Stimulated activated CD8-positive, alpha-beta memory T cell treated with anti-CD3 and anti-CD28 coated beads, Interleukin-4, amount 100 ng/mL, for 24 hours (primary cell): ENCODE data around the gene ARSK.

Experiments used
- DNase-seq: peaks from one replicate; pipeline ENCODE4 v3.0.0-alpha.2; 2020; ENCODE audit warnings: low read depth

The ARSK gene

DNA sequence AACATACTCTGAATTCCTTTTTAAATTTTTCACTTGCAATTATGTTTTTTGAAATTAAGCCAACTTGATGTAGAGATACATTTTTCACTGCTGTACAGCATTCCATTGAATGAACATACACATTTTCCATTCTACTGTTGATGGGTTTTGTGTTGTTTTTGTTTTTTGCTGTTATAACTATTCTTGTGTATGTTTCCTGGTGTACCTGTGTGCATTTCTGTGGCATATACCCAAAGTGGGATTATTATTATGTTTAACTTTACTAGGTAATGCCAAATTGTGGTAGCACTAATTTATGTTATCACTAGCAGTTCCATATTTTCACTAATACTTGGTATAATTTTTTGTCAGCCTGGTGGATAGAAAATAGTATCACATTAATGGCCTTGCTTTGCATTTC lies 94.4 kb downstream of the ARSK start:
- no peak for DNase-seq

DNA sequence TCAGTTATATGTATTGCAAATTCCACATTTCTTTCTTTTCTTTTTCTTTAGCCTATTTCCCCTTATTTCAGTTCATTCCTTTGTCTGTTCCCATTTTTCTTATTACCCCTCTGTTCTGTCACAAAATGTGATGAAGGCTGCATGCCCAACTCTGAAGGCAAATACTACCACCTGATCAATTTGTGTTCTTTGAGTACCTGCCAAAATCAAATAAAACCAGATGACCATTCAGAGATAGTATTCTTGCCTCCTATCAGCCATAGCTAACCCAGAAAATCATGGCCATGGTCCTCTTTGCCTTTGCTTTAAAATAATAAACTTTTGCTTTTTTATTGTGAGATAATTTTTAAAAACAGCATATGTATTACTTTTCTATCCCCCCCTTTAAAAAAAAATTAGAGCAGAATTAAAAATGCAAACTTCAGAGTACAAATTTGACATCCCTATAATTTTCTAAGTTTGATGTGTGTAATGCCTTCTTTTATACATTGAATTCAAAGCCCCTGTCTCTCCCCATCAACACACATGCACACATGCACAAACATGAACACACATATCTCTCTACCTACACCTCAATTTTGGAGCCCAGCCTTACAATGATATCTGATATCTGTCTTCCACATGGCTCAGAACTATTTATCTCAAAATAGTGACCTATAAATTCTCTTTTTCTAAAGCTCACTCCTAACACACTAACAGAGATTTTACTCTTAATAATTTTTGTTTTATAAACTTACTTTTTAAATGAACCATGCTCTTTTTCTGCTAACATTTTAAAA lies 95.1 kb downstream of the ARSK start:
- no peak for DNase-seq

GRCh38 chr5:95652849-95653248 lies 97.9 kb downstream of the ARSK start:
- no peak for DNase-seq

DNA sequence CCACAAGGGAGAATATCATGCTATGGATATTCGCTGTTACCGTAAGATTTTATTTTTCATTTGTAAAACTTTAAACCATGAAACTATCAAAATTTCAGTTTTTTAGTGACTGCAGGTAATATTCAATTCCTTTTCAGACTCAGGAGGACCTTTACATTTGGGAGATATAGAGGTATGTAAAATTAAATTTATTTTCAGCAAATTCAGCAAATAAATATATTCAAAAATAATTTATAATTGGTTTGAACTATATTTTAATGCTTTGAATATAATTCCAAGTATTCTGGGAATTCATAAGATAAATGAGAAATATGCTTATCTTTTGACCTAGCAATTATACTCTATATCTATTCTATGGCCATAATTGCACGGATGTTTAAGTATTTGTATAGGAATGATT lies 99.3 kb downstream of the ARSK start:
- no peak for DNase-seq
